ENCODE results near the gene PRX.
"Not testable (repeated sequence)": the region's sequence is repeated elsewhere in the genome, so short reads cannot be mapped to it uniquely, and the experiment has no call there.

PRX gene

DNA sequence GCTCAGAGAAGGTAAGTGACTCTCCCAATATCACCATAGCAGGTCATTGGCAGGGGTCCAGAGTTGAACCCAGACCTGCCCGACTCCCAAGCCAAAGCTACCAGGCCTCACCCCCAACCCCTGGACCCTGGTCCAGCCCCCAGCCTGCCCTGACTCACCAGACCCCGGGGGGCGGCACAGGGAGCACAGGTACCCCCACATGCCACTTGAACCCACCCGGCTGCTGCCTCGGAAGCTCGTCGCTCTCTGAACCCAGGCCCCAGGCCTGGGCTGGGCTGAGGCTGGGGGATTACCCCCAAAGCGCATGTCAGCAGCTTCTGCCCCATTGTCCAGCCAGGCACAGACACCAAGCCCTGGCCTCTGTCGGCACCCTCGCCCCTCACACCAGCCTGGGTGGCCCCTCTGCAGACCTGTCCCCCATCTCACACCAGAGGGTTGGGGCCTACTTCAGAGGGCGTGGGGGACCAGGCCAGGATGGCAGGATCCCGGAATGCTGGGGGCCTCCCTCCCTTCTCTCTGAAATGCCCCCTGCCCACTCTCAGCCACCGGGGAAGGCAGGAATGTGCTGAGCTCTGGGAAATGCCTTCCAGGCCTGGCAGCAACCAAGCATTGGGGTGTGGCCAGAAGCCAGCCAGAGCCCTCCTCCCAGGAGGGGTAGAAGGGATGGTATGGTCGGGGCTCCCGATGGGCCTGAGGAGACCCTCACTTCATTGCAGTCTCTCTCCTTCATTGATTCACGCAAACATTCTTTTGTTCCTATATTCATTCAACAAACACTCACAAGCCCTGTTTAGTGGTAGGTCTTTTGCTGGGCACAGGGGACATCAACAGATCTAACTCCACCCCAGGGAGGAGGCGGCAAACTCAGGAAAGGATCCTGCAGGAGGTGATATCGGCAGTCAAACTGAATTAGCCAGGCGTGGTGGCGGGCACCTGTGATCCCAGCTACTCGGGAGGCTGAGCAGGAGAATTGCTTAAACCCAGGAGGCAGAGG lies 1.7 kb upstream of the PRX start:
- DNase-seq, result no peak

DNA sequence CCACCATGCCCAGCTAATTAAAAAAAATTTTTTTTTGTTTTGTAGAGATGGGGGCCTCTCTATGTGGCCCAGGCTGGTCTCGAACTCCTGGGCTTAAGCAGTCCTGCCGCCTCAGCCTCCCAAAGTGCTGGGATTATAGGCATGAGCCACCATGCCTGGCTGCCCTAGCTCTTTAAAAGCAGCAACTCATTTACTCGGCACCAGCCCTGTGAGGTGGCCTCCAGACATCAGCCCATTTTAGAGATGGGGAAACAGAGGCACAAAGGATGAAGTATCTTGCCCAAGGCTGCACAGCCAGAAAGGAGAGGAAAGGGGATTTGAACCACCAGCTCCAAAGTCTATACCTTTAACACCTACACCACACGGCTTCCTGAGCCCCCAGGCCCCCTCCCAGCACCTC lies 312 bp downstream of the PRX start:
- no peak for DNase-seq

GRCh38 chr19:40411958-40412499 lies 1.1 kb downstream of the PRX start:
- no peak for DNase-seq

DNA sequence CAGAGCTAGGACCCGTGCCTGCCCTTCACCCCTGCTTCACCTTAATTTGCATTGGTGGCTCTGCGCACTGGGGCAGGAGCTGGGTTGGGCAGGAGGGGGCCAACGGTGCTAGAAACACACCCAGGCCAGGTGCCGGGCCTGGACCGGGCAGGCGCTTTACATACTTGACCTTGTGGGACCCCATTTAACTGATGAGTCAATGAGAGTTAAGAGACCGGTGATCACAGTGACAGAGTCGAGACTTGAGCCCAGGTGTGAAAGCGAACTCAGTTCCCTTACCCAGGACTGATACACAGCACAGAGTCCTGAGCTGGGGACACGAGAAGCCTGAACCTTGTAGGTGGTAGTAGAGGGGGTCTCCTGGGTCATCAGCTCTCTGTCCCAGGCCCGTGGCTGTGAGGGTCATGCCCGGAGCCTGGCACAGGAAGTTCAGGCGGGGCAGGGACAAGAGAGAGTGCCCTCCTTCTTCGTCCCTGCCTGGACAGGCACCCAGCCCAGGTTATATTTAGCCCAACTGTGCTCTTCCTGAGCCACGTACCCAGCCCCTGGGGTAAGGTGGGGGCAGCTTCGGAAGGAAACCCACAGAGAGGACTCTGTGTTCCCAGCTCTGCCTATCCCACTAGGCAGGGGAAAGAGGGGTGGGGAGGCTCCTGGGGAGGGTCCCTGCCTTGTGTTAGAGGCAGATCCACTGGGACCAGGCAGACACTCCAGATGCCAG lies 1.9 kb downstream of the PRX start:
- DNase-seq, result no peak

GRCh38 chr19:40410030-40410389 lies 3.2 kb downstream of the PRX start:
- DNase-seq, result no peak

- not testable (repeated sequence) for DNase-seq
Measured at GRCh38 chr19:40408598-40408925, 4.6 kb downstream of the PRX start.

- no peak for DNase-seq
Measured at GRCh38 chr19:40407714-40408597, 5.2 kb downstream of the PRX start.

DNA sequence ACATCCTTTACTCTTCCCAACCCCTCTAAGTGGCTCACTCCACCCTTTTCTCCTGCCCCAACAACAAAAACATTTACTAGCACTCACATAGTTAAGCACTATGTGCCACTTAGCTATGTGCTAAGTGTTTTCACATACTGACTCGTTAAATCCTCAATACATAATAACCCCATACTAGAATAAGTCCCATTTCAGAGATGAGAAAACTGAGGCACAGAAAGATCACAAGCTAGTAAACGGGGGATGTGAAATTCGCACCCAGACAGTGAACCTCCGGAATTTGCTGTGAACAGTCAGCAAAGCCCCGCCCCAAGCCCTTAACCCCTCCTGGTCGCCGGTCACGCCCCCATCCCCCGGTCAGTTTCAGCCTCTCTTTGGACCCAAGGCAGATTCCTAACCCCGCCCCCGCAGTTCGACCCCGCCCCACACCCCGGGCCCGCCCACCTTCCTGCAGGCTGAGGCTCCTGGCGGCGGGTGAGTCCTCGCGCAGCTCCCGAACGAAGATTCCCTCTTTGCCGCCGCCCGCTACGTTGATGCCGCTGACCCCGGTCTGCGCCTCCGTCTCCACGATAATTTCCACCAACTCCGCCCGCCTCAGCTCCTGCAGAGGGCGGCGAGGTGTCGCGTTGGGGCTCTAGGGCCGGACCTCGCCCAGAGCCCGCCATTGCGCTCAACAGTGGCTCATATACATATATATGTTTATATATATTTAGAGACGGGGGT lies 9.8 kb downstream of the PRX start:
- peak; percentile 14 for DNase-seq

DNA sequence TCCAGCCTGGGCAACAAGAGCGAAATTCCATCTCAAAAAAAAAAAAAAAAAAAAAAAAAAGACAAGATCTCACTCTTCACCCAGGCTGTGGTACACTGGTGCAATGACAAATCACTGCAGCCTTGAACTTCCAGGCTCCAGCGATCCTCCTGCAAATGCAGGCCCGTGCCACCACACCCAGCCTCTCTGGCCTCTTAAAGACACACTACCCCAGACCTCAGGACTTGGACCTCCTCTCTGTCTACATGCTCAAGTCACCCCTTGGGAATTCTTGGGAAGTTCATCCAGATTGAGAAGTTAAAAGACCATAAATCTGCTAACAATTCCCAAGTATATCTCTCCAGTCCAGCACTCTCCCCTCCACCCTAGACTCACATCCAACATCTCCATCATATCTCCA lies 12.6 kb downstream of the PRX start:
- DNase-seq, result no peak

GRCh38 chr19:40398417-40399131 lies 14.6 kb downstream of the PRX start:
- DNase-seq, result no peak

DNA sequence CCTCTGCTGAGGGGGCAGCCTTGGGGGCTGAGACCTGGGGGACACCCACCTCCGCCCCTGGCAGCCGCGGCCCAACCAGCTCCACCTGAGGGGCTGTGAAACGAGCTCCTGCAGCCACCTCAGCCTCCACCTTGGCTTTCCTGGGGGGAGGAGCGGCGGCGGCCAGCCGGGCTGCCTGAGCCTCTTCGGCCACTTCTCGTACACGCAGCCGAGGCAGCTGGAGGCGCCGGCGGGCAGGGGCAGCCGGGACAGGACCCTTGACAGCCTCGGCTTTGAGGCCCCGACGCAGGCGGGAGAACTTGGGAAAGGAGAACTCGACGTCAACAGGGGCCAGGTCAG lies 15.6 kb downstream of the PRX start:
- no peak for DNase-seq

- no peak for DNase-seq
Measured at GRCh38 chr19:40396886-40397567, 16.2 kb downstream of the PRX start.

DNA sequence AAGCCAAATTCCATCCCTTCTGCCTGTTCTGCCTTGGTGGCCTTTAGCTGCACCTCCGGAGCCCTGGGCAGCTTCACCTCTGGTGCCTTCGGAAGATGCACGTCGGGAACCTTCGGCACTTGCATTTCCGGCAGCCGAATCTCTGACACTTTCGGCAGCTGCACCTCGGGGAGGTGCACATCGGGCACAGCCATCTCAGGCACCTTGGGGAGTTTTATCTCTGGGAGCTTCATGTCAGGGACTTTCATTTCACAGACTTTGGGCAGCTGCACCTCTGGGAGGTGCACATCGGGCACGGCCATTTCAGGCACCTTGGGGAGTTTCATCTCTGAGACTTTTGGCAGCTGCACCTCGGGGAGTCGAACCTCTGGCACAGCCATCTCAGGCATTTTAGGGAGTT lies 17.2 kb downstream of the PRX start:
- no peak for DNase-seq

GRCh38 chr19:40394816-40395210 lies 18.4 kb downstream of the PRX start:
- no peak for DNase-seq

- DNase-seq, result no peak
Measured at GRCh38 chr19:40393894-40394815, 19.0 kb downstream of the PRX start.

GRCh38 chr19:40392894-40393517 lies 20.2 kb downstream of the PRX start:
- no peak for DNase-seq

GRCh38 chr19:40392123-40392522 lies 21.1 kb downstream of the PRX start:
- no peak for DNase-seq

GRCh38 chr19:40390084-40390742 lies 23.0 kb downstream of the PRX start, which contains the start of gene HIPK4:
Gene HIPK4, minus strand, starts transcription at chr19:40390181. Its CDS starts 279 bp downstream, at chr19:40389902.
- no peak for DNase-seq

Data from midbrain (tissue), 1 donor.